Nephron progenitor cell (in vitro differentiated cells): Measurements from ENCODE around the gene RAE1.

Source experiments
- DNase-seq: peaks from one replicate; pipeline ENCODE4 v3.0.0; 2021
- H3K27ac Mint-ChIP-seq: 2 replicates; pipeline ENCODE4 v1.8.0; 2021; ENCODE audit warnings: mild to moderate bottlenecking, moderate library complexity, mixed read lengths
- H3K27me3 Mint-ChIP-seq: 2 replicates; pipeline ENCODE4 v1.8.0; 2021; ENCODE audit warnings: mild to moderate bottlenecking, low read depth, mixed read lengths; ENCODE audit not compliant: poor library complexity
- H3K36me3 Mint-ChIP-seq: 2 replicates; pipeline ENCODE4 v1.8.0; 2021; ENCODE audit warnings: low read depth, mixed read lengths
- H3K4me1 Mint-ChIP-seq: 2 replicates; pipeline ENCODE4 v1.8.0; 2021; ENCODE audit warnings: mixed read lengths
- H3K4me3 Mint-ChIP-seq: 2 replicates; pipeline ENCODE4 v1.8.0; 2021; ENCODE audit warnings: mild to moderate bottlenecking, moderate library complexity, mixed read lengths
- H3K9me3 Mint-ChIP-seq: 2 replicates; pipeline ENCODE4 v1.8.0; 2021; ENCODE audit warnings: mild to moderate bottlenecking, moderate library complexity, mixed read lengths
- TF ChIP-seq, protein P1 (sequence below): fragments of 200-600 bp; sonication (generic); IDR thresholded peaks from 2 replicates; pipeline ENCODE4 v1.5.0; 2021; ENCODE audit warnings: antibody characterized with exemption

RAE1 gene

DNA sequence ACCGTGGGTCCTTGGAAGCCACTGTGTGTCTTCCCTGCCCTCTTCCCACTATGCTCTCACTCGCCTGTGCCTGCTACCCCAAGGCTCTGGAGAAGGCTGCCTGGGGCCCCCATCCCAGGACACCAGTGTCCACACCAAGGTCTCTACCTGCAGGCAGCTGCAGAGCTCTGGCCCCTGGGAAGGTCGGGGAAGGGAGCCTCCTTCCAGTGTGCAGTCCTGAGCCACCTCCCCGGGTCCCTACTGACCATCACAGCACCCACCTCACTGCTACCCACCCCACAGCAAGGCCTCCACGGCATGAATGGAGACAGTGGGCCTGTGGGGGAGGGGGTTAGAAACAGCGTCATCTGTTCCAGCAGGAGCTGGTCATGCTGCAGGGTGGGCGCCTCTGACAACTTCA, 75.8 kb downstream of the RAE1 start:
- Mint-ChIP-seq H3K27ac (no peak overlapping the region), H3K9me3 (no peaks in the 10 kb centered on the region), H3K36me3 (no peaks in the 10 kb centered on the region)

DNA sequence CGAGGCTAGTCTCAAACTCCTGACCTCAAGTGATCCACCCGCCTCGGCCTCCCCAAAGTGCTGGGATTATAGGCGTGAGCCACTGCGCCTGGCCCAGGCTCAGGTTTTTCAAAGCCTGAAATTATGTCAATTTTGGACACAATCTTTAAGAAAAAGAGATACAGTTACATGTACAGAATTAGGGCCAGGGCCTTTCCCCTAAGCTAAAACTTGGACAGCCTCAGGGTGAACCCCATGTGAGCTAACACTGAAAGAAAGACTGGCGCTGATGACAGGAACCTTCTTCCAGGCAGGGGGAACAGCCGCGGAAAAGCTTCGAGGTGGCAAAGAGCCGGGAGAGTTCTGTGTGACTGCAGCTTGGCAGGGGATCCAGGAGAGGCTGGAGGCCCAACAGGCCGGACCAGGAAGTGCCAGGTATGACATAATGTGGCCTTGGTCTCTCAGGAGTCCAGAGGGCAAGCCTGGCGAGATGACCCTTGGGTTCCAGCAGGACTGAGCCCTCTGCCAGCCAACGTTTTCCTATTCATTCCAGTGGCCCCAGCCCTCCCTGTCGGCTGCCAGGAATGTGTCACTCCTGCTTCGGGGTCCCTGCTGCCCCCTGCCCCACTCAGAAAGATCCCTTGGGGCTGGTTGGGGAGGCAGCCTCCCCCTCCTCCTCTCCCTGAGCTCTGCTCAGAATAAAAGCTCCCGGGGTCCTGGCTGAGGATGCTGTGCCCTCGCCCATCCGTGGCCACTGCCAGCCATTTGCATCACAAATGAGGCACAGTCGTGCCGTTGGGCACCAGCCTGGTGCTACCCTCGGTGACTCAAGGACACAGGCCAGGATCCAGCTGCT, 77.5 kb downstream of the RAE1 start:
- Mint-ChIP-seq H3K27me3 (peaks cover 19% of the 10 kb centered on the region), H3K36me3 (no peaks in the 10 kb centered on the region), H3K4me3 (no peak overlapping the region), H3K9me3 (no peaks in the 10 kb centered on the region), H3K27ac (no peak overlapping the region), H3K4me1 (peaks cover 45% of the 10 kb centered on the region)
- TF ChIP-seq, protein P1, sequence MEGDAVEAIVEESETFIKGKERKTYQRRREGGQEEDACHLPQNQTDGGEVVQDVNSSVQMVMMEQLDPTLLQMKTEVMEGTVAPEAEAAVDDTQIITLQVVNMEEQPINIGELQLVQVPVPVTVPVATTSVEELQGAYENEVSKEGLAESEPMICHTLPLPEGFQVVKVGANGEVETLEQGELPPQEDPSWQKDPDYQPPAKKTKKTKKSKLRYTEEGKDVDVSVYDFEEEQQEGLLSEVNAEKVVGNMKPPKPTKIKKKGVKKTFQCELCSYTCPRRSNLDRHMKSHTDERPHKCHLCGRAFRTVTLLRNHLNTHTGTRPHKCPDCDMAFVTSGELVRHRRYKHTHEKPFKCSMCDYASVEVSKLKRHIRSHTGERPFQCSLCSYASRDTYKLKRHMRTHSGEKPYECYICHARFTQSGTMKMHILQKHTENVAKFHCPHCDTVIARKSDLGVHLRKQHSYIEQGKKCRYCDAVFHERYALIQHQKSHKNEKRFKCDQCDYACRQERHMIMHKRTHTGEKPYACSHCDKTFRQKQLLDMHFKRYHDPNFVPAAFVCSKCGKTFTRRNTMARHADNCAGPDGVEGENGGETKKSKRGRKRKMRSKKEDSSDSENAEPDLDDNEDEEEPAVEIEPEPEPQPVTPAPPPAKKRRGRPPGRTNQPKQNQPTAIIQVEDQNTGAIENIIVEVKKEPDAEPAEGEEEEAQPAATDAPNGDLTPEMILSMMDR = no peak
- no peak for DNase-seq

More for the DNA sequence above, 75.8 kb downstream of the RAE1 start:
- DNase-seq = no peak
- H3K4me3 Mint-ChIP-seq = no peak overlapping the region
- peaks cover 43% of the 10 kb centered on the region for H3K4me1 Mint-ChIP-seq
- TF ChIP-seq, protein P1 = no peak
- H3K27me3 Mint-ChIP-seq = peaks cover 24% of the 10 kb centered on the region
